Measurements from ENCODE around the gene NTF3.

DNA sequence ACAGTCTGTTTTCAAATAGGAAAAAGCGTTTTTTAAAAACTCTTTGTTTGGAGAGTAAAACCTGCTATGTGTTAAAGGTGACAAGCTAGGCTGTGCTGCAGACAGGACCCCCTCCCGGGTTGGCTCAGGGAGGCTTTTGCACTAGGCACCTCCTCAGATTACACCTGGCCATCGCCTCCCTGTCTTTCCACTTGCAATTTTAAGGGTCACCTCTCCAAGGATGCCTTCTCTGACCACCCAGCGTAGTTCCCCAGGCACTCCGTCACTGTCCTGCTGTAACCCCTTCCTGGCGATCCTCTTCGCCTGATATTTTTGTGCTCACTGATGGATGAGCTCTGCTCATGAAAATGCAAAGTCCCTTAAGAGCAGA lies 80.7 kb downstream of the NTF3 start:
- TF ChIP-seq, protein P1, sequence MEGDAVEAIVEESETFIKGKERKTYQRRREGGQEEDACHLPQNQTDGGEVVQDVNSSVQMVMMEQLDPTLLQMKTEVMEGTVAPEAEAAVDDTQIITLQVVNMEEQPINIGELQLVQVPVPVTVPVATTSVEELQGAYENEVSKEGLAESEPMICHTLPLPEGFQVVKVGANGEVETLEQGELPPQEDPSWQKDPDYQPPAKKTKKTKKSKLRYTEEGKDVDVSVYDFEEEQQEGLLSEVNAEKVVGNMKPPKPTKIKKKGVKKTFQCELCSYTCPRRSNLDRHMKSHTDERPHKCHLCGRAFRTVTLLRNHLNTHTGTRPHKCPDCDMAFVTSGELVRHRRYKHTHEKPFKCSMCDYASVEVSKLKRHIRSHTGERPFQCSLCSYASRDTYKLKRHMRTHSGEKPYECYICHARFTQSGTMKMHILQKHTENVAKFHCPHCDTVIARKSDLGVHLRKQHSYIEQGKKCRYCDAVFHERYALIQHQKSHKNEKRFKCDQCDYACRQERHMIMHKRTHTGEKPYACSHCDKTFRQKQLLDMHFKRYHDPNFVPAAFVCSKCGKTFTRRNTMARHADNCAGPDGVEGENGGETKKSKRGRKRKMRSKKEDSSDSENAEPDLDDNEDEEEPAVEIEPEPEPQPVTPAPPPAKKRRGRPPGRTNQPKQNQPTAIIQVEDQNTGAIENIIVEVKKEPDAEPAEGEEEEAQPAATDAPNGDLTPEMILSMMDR (IDR thresholded peaks at IDR 0.05; ENCODE audit: control extremely low read depth in 1 of 3, insufficient read depth in 1 of 3, low read depth in 1 of 3, low read length in 3 of 3), result no peak
- TF ChIP-seq EP300 (IDR thresholded peaks at IDR 0.05; ENCODE audit: borderline replicate concordance in 1 of 2, low read depth in 2 of 2, low read length in 2 of 2) (no peak), POLR2A (IDR thresholded peaks at IDR 0.05; ENCODE audit: control extremely low read depth in 1 of 2, low read depth in 2 of 2, low read length in 2 of 2) (no peak), EZH2 (IDR thresholded peaks at IDR 0.05; ENCODE audit: low read depth, low read length, severe bottlenecking) (no peak), NRF1 (IDR thresholded peaks at IDR 0.05; ENCODE audit: low read depth, low read length) (no peak), CEBPB (IDR thresholded peaks at IDR 0.05; ENCODE audit: low read depth, low read length) (no peak), JUN (IDR thresholded peaks at IDR 0.05; ENCODE audit: low read depth, low read length) (no peak), BRCA1 (IDR thresholded peaks at IDR 0.05; ENCODE audit: low read depth, low read length) (no peak), YY1 (IDR thresholded peaks at IDR 0.05; ENCODE audit: low read depth, low read length) (no peak)
- TF ChIP-seq, protein P2, sequence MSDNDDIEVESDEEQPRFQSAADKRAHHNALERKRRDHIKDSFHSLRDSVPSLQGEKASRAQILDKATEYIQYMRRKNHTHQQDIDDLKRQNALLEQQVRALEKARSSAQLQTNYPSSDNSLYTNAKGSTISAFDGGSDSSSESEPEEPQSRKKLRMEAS (IDR thresholded peaks at IDR 0.05), result no peak
